NCI-H510A (cell line): ENCODE results near the gene ACSM6.
A peak's percentile ranks its signal among the peaks of the same experiment; 100 is the strongest.
"Not testable (repeated sequence)": the region's sequence is repeated elsewhere in the genome, so short reads cannot be mapped to it uniquely, and the experiment has no call there.

Source experiments
- DNase-seq: peaks from one replicate; lab custom pipeline; 2025; lab: John Stamatoyannopoulos, UW

ACSM6 gene

GRCh38 chr10:95217476-95217875, 23.4 kb downstream of the ACSM6 start:
- DNase-seq: no peak

DNA sequence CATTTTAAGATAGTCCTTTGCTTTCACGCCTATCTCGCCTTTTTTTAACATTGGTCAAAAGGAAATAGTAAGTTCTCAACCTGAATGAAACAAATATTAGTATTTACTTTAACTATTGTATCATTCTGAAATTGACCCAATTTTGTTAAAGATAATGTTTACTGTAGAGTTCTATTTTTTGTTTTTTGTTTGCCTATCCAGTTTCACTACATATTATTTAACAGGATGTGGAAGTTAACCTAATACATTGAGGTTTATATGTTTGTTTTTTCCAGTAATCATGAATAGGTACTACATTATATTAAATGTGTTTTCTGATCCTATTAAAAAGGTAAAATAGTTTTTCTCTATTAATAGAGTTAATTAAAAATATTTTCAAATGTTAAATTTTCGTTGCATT, 26.5 kb downstream of the ACSM6 start:
- no peak for DNase-seq

GRCh38 chr10:95221124-95221523, 27.1 kb downstream of the ACSM6 start:
- no peak for DNase-seq

- DNase-seq: no peak
Observed at GRCh38 chr10:95225136-95225535, 31.1 kb downstream of the ACSM6 start.

DNA sequence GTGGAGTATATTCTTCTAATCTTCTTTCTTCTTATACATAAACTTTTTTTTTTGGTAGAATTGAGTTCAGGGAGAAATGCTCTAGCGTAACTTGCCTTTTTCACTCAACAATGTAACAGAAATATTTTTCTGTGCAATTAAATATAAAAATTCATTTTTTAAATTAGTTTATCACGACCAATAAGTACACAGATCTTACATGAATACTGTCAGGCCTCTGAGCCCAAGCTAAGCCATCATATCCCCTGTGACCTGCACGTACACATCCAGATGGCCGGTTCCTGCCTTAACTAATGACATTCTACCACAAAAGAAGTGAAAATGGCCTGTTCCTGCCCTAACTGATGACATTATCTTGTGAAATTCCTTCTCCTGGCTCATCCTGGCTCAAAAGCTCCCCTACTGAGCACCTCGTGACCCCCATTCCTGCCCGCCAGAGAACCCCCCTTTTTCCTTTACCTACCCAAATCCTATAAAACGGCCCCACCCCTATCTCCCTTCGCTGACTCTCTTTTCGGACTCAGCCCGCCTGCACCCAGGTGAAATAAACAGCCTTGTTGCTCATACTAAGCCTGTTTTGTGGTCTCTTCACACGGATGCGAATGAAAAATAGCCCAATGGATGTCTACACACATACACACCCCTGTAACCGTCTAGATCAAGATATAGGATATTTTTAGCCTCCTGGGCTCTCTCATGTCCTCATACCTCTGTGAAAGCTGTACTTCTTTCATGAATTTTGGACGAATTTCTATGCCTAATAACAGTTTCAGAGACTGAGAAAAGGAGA, 35.1 kb downstream of the ACSM6 start:
- not testable (repeated sequence) for DNase-seq

GRCh38 chr10:95229724-95230627, 35.9 kb downstream of the ACSM6 start:
- DNase-seq: no peak

- not testable (repeated sequence) for DNase-seq
Observed at GRCh38 chr10:95230677-95231586, 36.9 kb downstream of the ACSM6 start.

DNA sequence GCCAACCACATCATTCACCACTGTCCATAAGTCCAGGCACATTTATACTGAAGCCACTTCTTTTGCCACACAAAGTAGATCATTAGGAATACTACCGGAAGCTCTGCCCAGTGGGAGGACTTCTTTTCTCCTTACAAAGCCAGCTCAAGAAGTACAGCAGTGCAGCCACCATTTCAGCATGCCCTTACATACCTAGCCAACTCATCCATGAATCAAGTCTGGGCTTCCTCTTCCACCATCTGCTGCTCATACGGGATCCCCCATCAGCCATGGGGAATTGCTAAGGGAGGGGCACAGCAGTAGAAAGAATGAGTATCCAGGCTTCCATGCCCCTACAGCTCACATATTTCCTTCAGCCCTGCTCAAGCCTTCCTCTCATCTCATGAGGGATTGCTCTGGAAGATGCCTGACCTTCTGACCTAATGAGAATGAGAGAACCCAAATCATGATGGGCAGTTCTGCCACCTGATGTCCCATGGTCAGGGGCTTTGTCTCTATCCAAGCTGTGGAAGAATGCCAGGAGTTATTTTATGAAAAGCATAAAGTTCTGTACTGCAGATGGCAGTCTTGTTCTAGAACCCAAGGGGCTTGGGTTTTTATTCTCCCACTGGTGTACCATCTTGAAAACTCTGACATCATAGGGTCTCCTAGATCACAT, 39.5 kb downstream of the ACSM6 start:
- DNase-seq: no peak

DNA sequence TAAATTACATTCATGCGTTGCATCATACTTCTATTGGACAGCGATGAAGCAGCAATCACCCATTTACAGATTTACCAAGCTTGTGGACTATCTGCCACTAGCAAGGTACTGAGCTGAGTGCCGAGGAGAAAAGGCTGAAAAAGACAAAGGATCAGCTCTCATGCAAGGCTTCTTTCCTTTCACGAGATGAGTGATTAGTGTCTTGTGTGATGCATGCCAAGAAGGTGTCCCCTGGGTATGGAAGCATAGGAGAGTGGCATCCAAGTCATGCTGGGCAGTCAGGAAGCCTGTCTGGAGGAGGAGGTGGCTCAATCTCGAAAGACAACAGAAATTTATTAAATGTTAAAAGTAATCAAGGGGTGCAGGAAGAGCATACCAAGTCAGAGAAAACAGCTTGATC, 40.9 kb downstream of the ACSM6 start:
- no peak for DNase-seq

GRCh38 chr10:95235676-95236067, 41.6 kb downstream of the ACSM6 start:
- DNase-seq: no peak

DNA sequence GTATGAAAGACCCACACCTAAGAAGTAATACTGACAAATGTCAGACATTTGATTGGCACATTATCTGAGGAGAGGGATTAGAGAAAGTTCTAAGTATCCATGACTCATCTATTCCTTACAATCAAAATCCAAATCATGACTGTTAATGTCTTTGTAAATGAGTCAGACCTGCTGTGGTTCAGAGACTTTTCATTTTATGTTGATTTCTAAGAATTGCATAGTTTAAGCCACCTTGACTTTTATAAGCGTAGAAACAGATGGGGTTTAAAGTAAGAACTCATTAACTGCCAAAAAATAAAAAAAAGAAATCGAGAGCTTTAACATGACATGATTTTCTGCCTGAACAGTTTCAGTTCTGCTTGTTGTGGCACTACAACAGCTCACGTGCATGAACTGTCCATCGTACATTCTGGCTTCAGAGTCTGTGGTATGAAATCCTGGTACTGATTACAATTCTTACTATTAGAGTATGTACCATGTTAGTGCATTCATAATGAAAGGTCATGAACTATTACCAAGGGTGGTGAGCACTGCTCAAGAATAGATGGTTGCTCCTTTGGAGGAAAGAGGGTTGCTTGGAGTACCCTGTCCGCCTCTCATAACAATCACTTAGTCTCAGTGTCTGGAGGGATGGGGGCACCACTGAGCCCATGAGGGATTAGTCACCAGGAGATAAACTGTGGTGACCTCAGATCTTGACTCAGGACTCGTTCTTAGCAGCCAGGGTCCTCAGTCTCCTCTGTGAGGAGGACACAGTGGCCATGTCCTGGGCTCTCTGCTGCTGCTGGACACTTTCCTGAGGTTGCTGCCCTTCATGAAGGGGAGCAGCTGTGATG, 42.2 kb downstream of the ACSM6 start:
- no peak for DNase-seq

- peak; percentile 44 for DNase-seq
Observed at GRCh38 chr10:95237376-95238170, 43.5 kb downstream of the ACSM6 start.

DNA sequence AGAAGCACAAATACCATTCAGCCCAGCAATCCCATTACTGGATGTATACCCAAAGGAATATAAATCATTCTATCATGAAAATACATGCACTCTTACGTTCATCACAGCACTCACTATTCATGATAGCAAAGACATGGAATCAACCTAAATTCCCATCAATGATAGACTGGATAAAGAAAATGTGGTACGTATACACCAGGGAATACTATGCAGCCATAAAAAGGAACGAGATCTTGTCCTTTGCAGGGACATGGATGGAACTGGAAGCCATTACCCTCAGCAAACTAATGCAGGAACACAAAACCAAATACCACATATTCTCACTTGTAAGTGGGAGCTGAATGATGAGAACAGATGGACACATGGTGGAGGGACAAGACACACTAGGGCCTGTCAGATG, 46.1 kb downstream of the ACSM6 start:
- not testable (repeated sequence) for DNase-seq

DNA sequence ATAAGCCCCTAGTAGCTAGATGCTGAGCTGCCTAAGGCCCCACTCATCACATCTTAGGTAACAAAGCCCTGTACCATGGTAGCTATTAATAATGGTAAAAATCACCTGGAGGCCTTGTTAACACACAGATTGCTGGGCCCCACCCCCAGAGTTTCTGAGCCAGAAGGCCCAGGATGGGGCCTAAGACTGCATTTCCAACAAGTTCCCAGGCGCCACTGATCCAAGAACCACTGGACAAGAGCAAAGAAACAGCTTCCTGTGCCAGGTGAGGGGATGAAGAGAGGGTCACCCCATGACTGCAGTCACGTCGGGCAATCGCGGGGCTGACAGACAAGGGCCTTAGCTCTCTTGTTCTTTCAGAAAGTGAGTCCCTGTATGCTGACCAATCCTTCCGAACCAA, 46.8 kb downstream of the ACSM6 start:
- DNase-seq: no peak

GRCh38 chr10:95241533-95241932, 47.5 kb downstream of the ACSM6 start:
- DNase-seq: peak; percentile 69

DNA sequence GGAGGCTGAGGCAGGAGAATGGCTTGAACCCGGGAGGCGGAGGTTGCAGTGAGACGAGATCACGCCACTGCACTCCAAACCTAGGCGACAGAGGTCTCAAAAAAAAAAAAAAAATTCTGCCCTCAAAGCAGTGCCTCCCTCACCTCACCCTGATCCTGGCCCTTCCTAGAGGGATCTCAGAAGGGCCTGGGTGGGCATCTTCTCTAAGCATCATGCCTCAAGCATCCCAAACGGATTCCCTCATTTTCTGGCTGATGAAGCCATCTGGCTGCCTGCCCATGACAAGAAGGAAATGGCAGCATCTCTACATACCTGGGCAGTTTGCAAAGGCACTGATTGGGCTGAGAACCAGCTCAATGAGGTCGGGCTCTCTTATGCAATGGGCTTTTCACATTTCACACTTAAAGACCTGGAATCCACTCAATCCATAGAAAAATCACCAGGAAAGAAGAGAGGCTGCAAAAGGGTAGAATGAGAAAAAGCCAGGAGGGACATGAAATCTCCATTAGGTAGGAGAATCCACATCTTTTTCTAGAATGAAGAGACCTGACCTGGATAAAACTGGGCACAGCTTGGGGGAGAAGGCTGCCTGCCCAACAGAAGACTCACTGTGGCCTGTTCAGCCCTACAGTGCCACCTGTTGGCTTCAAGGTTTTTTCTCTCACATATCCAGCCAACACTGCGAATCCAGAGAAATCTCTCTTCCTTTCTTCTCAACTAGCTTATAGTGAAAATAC, 48.7 kb downstream of the ACSM6 start:
- DNase-seq: no peak

DNA sequence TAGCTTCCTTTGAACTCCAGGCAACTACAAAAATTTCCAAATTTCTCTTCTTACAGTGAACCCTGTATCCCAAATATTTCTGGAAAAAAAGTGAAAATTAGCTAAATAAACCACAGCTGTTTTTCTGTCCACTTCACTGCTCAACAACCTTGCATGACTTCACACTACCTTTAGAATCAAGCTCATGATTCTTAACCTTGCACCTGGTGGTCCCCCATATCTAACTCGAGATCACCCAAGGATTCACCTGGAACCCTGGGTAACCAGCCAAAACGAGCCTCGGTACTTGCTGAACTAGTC, 49.2 kb downstream of the ACSM6 start:
- no peak for DNase-seq

DNA sequence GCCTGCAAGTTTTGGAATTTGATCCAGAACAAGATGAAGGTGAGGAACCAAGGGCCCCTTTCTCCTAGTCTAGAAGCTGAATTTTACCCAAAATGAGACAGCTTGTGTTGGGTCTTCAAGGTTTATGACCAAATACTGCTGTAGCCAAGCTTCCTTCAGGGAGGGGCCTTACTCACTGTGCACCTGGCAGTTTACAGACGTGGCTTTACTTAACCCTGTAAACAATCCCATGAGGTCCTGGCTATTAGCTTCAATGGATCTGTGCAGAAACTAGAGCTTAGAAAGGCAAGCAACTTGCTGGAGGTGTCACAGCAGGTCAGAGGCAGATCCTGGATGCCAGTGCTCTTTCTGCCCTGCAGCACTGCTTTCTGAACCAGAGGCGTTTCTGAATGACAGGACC, 50.1 kb downstream of the ACSM6 start:
- DNase-seq: no peak

DNA sequence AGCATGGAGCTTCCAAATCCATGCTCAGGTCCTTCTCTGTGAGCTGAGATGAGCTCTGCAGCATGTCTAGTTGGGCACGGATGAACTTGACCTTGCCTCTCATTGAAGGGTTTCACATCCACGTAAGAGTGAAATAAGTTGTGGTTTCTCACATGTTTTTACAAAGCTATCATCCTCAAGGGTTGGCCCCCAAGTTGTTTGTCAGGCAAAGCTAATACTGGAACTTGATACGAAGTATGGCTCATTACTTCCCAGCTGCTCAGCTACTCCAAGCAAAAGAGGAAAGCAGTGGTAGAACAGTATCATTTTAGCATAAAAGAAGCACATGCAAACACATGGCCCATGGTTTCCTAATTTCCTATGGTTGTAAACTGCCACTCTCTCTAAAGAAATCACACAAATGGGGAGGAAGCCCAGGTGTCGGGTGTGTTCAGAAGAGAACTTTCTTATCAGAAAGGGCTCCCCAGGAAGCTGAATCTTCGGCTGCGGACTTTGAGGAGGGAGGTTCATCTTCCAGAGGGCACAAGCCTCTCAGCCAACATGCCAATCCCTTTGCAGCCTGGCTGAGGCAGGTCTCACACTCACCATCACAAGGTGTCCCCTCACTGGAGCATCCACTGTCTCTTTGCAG, 51.5 kb downstream of the ACSM6 start:
- DNase-seq: no peak
